IPS-18c (cell line): Measurements from ENCODE around the gene TOE1.
"Not testable (repeated sequence)": the region's sequence is repeated elsewhere in the genome, so short reads cannot be mapped to it uniquely, and the experiment has no call there.

Experiments used
- H3K4me3 ChIP-seq: 2 replicates; pipeline ENCODE4 v1.7.0; 2013; ENCODE audit warnings: low read depth, mild to moderate bottlenecking, low read length, moderate library complexity; ENCODE audit not compliant: insufficient read depth
- H3K9me3 ChIP-seq: one replicate; pipeline ENCODE4 v1.6.1; 2013; ENCODE audit warnings: mild to moderate bottlenecking, low read length, moderate library complexity; ENCODE audit not compliant: control insufficient read depth, insufficient read depth

The TOE1 gene

DNA sequence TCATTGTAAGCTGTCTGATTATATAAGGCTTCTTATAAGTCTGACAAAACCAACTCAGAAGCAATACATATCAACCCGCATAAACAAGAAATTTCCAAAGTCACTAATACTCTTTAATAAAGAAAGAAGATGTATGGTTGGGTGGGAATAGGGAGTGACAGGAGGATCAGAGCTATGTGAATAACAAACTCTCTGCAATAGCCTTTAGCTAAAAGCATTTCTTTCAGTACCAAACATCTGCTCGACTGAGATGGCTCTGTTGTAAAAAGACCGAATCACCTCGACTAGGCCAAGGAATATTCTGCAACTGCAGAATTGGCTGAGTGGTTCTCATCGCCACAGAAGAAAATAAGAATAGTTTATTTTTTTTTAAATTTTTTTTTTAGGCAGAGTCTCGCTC, 39.6 kb downstream of the TOE1 start:
- no peak overlapping the region for H3K4me3 ChIP-seq
- no peaks in the 10 kb centered on the region for H3K9me3 ChIP-seq

DNA sequence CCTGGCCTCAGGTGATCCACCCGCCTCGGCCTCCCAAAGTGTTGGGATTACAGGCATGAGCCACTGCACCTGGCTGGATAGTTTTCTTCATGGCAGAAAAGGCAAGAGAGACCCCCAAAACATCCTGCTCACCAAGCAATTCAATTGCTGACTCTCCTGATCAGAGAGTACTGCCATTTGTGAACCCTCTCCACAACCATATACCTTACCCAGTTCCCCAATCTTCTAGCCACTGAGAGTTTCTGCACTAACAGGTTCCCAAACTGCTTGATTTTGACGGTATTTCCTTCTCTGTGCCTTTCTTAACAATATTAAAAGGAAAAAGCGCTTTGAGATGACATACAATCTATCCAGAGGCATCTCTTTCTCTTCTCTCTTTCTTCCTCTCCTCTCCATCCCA, 40.2 kb downstream of the TOE1 start:
- Histone ChIP-seq H3K9me3 (no peaks in the 10 kb centered on the region), H3K4me3 (no peak overlapping the region)

DNA sequence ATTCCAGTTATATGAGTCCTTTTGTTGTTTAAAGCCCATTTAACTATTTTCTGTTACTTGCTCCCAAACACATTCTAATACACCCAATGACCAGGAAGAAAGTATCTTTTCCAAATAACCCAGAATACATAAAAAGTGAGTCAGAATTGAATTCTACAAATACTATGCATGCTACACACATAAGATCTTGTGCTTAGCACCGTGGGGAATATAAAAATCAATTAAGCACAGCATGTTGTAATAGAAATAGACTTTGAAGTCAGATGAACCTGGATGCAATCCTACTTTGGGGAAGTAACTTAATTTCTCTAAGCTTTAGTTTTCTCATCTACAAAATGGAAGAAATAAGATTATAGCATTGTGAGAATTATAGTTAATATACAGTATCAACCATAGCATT, 40.8 kb downstream of the TOE1 start:
- Histone ChIP-seq H3K9me3 (no peaks in the 10 kb centered on the region), H3K4me3 (no peak overlapping the region)

DNA sequence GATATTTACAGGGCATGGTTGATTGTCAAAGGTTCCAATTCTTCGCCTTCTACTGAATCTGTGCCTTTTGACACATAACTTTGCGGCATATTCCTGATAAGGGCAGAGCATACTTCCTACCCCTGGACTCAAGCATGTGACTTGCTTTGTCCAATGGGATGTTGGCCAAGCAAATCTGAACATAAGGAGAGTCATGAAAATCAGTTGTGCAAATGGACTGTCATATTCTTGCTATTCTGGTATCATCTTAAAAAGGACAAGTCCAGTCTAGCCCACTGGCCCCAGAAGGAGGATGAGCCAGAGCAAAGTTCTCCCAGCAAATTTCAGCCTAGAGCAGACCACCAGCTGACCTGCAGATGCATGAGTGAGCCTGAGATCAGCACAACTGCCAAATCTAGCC, 41.3 kb downstream of the TOE1 start:
- Histone ChIP-seq H3K4me3 (no peak overlapping the region), H3K9me3 (no peaks in the 10 kb centered on the region)

DNA sequence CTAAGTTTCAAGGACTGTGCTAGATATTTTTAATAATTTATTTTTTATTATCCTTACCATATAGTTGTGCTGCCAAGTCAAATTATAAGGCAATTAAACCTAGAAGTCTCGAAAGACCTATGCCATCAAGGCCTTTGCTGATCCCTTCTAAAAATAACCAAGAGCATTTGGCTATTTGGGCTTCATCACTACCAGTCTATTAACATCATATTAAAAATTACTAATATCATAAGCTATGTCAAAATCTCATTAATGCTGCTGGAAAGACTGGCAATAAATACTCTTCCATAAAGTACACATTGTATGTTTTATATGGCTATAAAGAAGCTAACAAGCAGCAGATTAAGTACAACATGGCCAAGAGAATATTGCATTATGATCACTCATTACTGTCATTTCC, 43.2 kb downstream of the TOE1 start:
- Histone ChIP-seq H3K9me3 (no peaks in the 10 kb centered on the region), H3K4me3 (no peak overlapping the region)

DNA sequence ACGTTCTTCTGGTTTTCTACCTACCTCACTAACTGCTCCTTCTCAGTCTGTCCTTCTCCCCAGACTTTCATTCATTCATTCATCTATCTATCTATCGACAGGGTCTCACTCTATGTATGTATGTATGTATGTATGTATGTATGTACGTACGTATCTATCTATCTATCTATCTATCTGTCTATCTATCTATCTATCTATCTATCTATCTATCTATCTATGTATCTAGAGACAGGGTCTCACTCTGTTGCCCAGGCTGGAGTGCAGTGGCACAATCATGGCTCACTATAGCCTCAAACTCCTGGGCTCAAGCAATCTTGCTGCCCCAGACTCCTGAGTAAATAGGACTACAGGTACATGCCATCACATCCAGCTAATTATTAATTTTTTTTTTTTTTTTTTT, 44.2 kb downstream of the TOE1 start:
- H3K4me3 ChIP-seq, result not testable (repeated sequence)

DNA sequence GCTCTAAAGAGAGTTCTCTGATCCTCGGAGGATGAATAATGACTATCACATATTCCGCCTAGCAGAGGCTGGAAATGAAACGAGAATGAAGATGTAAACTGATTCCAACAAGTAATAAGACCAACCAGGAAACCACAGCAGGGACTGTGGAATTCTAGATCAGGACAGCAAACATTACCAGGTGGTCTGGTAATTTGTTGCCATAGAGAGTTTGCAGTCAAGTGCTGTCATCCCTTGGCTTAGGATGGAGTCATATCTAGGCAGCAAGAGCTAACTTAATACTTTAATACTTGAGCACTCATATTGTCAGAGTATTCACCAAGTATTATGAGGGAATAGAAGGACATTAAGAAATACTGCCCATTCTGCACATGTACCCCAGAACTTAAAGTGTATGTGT, 45.3 kb downstream of the TOE1 start:
- Histone ChIP-seq H3K9me3 (no peaks in the 10 kb centered on the region), H3K4me3 (no peak overlapping the region)

More for the DNA sequence above, 44.2 kb downstream of the TOE1 start:
- not testable (repeated sequence) for H3K9me3 ChIP-seq

DNA sequence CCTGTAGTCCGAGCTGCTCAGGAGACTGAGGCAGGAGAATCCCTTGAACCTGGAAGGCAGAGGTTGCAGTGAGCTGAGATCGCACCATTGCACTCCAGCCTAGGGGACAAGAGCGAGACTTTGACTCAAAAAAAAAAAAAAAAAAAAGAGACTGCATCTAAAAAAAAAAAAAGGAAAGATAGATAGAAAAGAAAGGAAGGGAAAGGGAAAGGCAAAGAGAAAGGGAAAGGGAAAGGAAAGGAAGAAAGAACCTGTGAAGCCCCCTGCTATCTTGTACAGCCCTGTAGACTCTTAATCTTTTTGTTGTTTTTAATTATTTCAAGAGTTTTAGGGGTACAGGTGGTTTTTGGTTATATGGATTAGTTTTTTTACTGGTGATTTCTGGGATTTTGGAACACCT, 46.2 kb downstream of the TOE1 start:
- Histone ChIP-seq H3K9me3 (no peaks in the 10 kb centered on the region), H3K4me3 (no peak overlapping the region)
